NT2/D1 (cell line): Measurements from ENCODE around the gene TEX2.
A peak's percentile ranks its signal among the peaks of the same experiment; 100 is the strongest.

ENCODE experiments used
- DNase-seq: peaks from one replicate; pipeline ENCODE4 v3.0.0-alpha.2; 2011; ENCODE audit warnings: low read depth, low spot score
- H3K27me3 ChIP-seq: 2 replicates; pipeline ENCODE4 v1.6.0; 2011; ENCODE audit warnings: mild to moderate bottlenecking; ENCODE audit not compliant: insufficient read length, insufficient read depth
- H3K36me3 ChIP-seq: 2 replicates; pipeline ENCODE4 v1.6.1; 2011; ENCODE audit warnings: mild to moderate bottlenecking, low read length, mixed read lengths; ENCODE audit not compliant: insufficient read depth, insufficient read length
- H3K4me1 ChIP-seq: 2 replicates; pipeline ENCODE4 v1.5.1; 2011; ENCODE audit not compliant: insufficient read depth, insufficient read length
- H3K4me3 ChIP-seq: 2 replicates; pipeline ENCODE4 v1.5.1; 2011; ENCODE audit warnings: low read depth; ENCODE audit not compliant: insufficient read length
- H3K9ac ChIP-seq: 2 replicates; pipeline ENCODE4 v1.6.0; 2011; ENCODE audit warnings: low read depth; ENCODE audit not compliant: insufficient read length
- H3K9me3 ChIP-seq: 2 replicates; pipeline ENCODE4 v1.5.1; 2011; ENCODE audit warnings: mild to moderate bottlenecking, low read length; ENCODE audit not compliant: insufficient read depth
- SUZ12 ChIP-seq: IDR thresholded peaks from 2 replicates; pipeline ENCODE4 v1.6.1; 2011; ENCODE audit not compliant: insufficient read length, insufficient read depth; ENCODE audit errors: extremely low read depth
- YY1 ChIP-seq: IDR thresholded peaks from 2 replicates; pipeline ENCODE4 v1.6.1; 2011; ENCODE audit not compliant: insufficient read length, insufficient read depth
- ZNF274 ChIP-seq: IDR thresholded peaks from 2 replicates; pipeline ENCODE4 v1.6.1; 2011; ENCODE audit warnings: mild to moderate bottlenecking, low read depth, low read length

The TEX2 gene

GRCh38 chr17:64296246-64296645, 33.2 kb upstream of the TEX2 start:
- H3K4me3 ChIP-seq = no peak overlapping the region
- H3K9me3 ChIP-seq = peaks cover 13% of the 10 kb centered on the region
- no peaks in the 10 kb centered on the region for H3K27me3 ChIP-seq
- DNase-seq = no peak
- no peaks in the 10 kb centered on the region for H3K36me3 ChIP-seq
- TF ChIP-seq ZNF274 = no peak
- TF ChIP-seq SUZ12 = no peak
- TF ChIP-seq YY1 = no peak
- no peaks in the 10 kb centered on the region for H3K4me1 ChIP-seq
- H3K9ac ChIP-seq = no peak overlapping the region

- TF ChIP-seq ZNF274 = no peak
- no peak for TF ChIP-seq YY1
- no peak for TF ChIP-seq SUZ12
- Histone ChIP-seq H3K4me1 (no peaks in the 10 kb centered on the region), H3K27me3 (no peaks in the 10 kb centered on the region), H3K9ac (no peak overlapping the region), H3K4me3 (no peak overlapping the region), H3K36me3 (no peaks in the 10 kb centered on the region), H3K9me3 (peaks cover 22% of the 10 kb centered on the region)
- no peak for DNase-seq
These were observed 32.1 kb upstream of the TEX2 start for GRCh38 chr17:64295146-64295545.

- H3K36me3 ChIP-seq = no peaks in the 10 kb centered on the region
- TF ChIP-seq ZNF274 (no peak), YY1 (no peak), SUZ12 (no peak)
- H3K27me3 ChIP-seq = no peaks in the 10 kb centered on the region
- H3K4me3 ChIP-seq = no peak overlapping the region
- DNase-seq = peak; percentile 35
- H3K9me3 ChIP-seq = peaks cover 22% of the 10 kb centered on the region
- H3K9ac ChIP-seq = no peak overlapping the region
- no peaks in the 10 kb centered on the region for H3K4me1 ChIP-seq
These were observed 28.3 kb upstream of the TEX2 start for GRCh38 chr17:64291268-64291851.

- no peak for TF ChIP-seq SUZ12
- TF ChIP-seq ZNF274 = no peak
- no peak for TF ChIP-seq YY1
- Histone ChIP-seq H3K36me3 (no peaks in the 10 kb centered on the region), H3K9me3 (peaks cover 22% of the 10 kb centered on the region), H3K4me3 (no peak overlapping the region), H3K4me1 (no peaks in the 10 kb centered on the region), H3K27me3 (no peaks in the 10 kb centered on the region), H3K9ac (no peak overlapping the region)
- no peak for DNase-seq
These were observed 26.7 kb upstream of the TEX2 start for GRCh38 chr17:64289741-64290141.

GRCh38 chr17:64282753-64283080, 19.7 kb upstream of the TEX2 start:
- no peak overlapping the region for H3K9ac ChIP-seq
- H3K36me3 ChIP-seq = no peaks in the 10 kb centered on the region
- TF ChIP-seq ZNF274 (no peak), SUZ12 (no peak), YY1 (no peak)
- no peaks in the 10 kb centered on the region for H3K9me3 ChIP-seq
- H3K27me3 ChIP-seq = no peaks in the 10 kb centered on the region
- H3K4me3 ChIP-seq = no peak overlapping the region
- H3K4me1 ChIP-seq = no peaks in the 10 kb centered on the region
- DNase-seq = no peak

- H3K9ac ChIP-seq = no peak overlapping the region
- H3K27me3 ChIP-seq = no peaks in the 10 kb centered on the region
- H3K9me3 ChIP-seq = no peaks in the 10 kb centered on the region
- H3K36me3 ChIP-seq = no peaks in the 10 kb centered on the region
- no peaks in the 10 kb centered on the region for H3K4me1 ChIP-seq
- TF ChIP-seq ZNF274 (no peak), YY1 (no peak), SUZ12 (no peak)
- no peak overlapping the region for H3K4me3 ChIP-seq
- DNase-seq = peak; percentile 49
These were observed 19.1 kb upstream of the TEX2 start for GRCh38 chr17:64281962-64282752.

- H3K9me3 ChIP-seq = no peaks in the 10 kb centered on the region
- no peaks in the 10 kb centered on the region for H3K4me1 ChIP-seq
- H3K9ac ChIP-seq = no peak overlapping the region
- TF ChIP-seq SUZ12 (no peak), ZNF274 (no peak), YY1 (no peak)
- DNase-seq = no peak
- no peaks in the 10 kb centered on the region for H3K27me3 ChIP-seq
- H3K36me3 ChIP-seq = no peaks in the 10 kb centered on the region
- H3K4me3 ChIP-seq = no peak overlapping the region
These were observed 15.6 kb upstream of the TEX2 start for GRCh38 chr17:64278614-64279013.
